Measurements from ENCODE around the gene SLCO1A2.

Gene SLCO1A2

GRCh38 chr12:21220266-21220665, 114.5 kb downstream of the SLCO1A2 start:
- no peak for DNase-seq (ENCODE audit: low read depth in 2 of 3, low spot score in 1 of 3)

GRCh38 chr12:21219206-21219605, 115.5 kb downstream of the SLCO1A2 start:
- no peak for DNase-seq (ENCODE audit: low read depth in 2 of 3, low spot score in 1 of 3)
